Endothelial cell of umbilical vein (primary cell): ENCODE data around the gene CCDC15. TPM values are rescaled to one million over a fixed set of nuclear protein-coding genes. Genes with fewer than 3 reads are reported as not detected.

ENCODE experiments used
- BruUV-seq: library from RNA; stranded (reverse); fragments of 400-500 nt; replicated peaks from 2 replicates; lab custom pipeline; 2021; lab: Mats Ljungman, UMichigan
- CTCF ChIA-PET: fragments of 300-600, 350-600 bp; sonication (Branson Sonifier 250); formaldehyde crosslinking; loops from one replicate; lab custom pipeline; 2021; ENCODE audit warnings: antibody characterized with exemption, inconsistent platforms; lab: Charles Lee
- POLR2A ChIA-PET: fragments of 300-600, 350-600 bp; sonication (Branson Sonifier 250); formaldehyde crosslinking; loops from one replicate; lab custom pipeline; 2021; ENCODE audit warnings: antibody characterized with exemption, inconsistent platforms; lab: Charles Lee
- DNase-seq: peaks from one replicate; pipeline ENCODE4 v3.0.0-alpha.2; 2011; ENCODE audit warnings: low read depth, low spot score
- FAIRE-seq: peaks from 2 replicates; lab custom pipeline; 2011; peaks lifted over from hg19 to GRCh38; lab: Jason Lieb, UNC
- H2AFZ ChIP-seq: 2 replicates; pipeline ENCODE4 v1.6.0; 2012; ENCODE audit warnings: low read depth, low read length, control low read depth, inconsistent platforms
- H3K27ac ChIP-seq: 2 replicates; pipeline ENCODE4 v1.5.1; 2011; ENCODE audit warnings: low read depth, mild to moderate bottlenecking, control low read depth, low read length, moderate library complexity; ENCODE audit not compliant: insufficient read depth
- H3K27me3 ChIP-seq, 2 experiments: 2 replicates each; pipeline versions ENCODE4 v1.6.0 to v1.6.1; 2011; ENCODE audit warnings: low read length in 2 of 2, mixed read lengths in 1 of 2; ENCODE audit not compliant: control insufficient read depth in 2 of 2, insufficient read depth in 2 of 2
- H3K36me3 ChIP-seq, 2 experiments: 2 replicates in 1 of 2; 3 replicates in 1 of 2; pipeline ENCODE4 v1.5.1; 2011; ENCODE audit warnings: low read length in 2 of 2, mild to moderate bottlenecking in 1 of 2, moderate library complexity in 1 of 2; ENCODE audit not compliant: control insufficient read depth in 2 of 2, insufficient read depth in 2 of 2; ENCODE audit errors: extremely low read depth in 1 of 2
- H3K4me1 ChIP-seq: 3 replicates; pipeline ENCODE4 v1.5.1; 2011; ENCODE audit warnings: mild to moderate bottlenecking, low read length; ENCODE audit not compliant: control insufficient read depth, insufficient read depth; ENCODE audit errors: extremely low read depth
- H3K4me2 ChIP-seq: 2 replicates; pipeline ENCODE4 v1.6.1; 2011; ENCODE audit warnings: low read length, control low read depth, mixed read lengths; ENCODE audit not compliant: insufficient read depth
- H3K4me3 ChIP-seq, 3 experiments: fragments of 200-600 bp in 1 of 3; sonication (generic), shearing (Covaris generic) in 1 of 3; replicated peaks in 1 of 3; 2 replicates each; pipeline ENCODE4 v1.5.1; 2011 to 2016; ENCODE audit warnings: control low read depth in 3 of 3, low read length in 3 of 3, mild to moderate bottlenecking in 2 of 3, inconsistent platforms in 1 of 3, low read depth in 1 of 3, moderate library complexity in 1 of 3; ENCODE audit not compliant: insufficient read depth in 1 of 3
- H3K79me2 ChIP-seq: 2 replicates; pipeline ENCODE4 v1.6.0; 2012; ENCODE audit warnings: low read length, inconsistent platforms; ENCODE audit not compliant: control insufficient read depth, insufficient read depth
- H3K9ac ChIP-seq: replicated peaks from 2 replicates; pipeline ENCODE3; 2011; ENCODE audit warnings: low read length, control low read depth; ENCODE audit not compliant: insufficient read depth; ENCODE audit errors: extremely low read depth
- H3K9me1 ChIP-seq: replicated peaks from 3 replicates; pipeline ENCODE4 v1.6.0; 2011; ENCODE audit warnings: mild to moderate bottlenecking, low read length; ENCODE audit not compliant: control insufficient read depth, insufficient read depth; ENCODE audit errors: extremely low read depth
- H3K9me3 ChIP-seq: replicated peaks from 2 replicates; pipeline ENCODE4 v1.5.1; 2012; ENCODE audit warnings: low read length, inconsistent platforms; ENCODE audit not compliant: control insufficient read depth, insufficient read depth
- H4K20me1 ChIP-seq: replicated peaks from 2 replicates; pipeline ENCODE3; 2011; ENCODE audit warnings: mild to moderate bottlenecking, low read length; ENCODE audit not compliant: control insufficient read depth, insufficient read depth; ENCODE audit errors: extremely low read depth
- CTCF ChIP-seq, 2 donors: IDR thresholded peaks; 1 replicate in 1 of 2; 2 replicates in 1 of 2; pipeline ENCODE4 v1.5.1; 2011; ENCODE audit warnings: low read length in 2 of 2, mild to moderate bottlenecking in 2 of 2, moderate library complexity in 2 of 2, control low read depth in 1 of 2, inconsistent platforms in 1 of 2, low read depth in 1 of 2; ENCODE audit not compliant: insufficient read depth in 1 of 2; ENCODE audit errors: extremely low read depth in 1 of 2
- EZH2 ChIP-seq: IDR thresholded peaks from 2 replicates; pipeline ENCODE4 v1.6.1; 2012; ENCODE audit warnings: borderline replicate concordance, low read depth, mild to moderate bottlenecking, moderate library complexity, low read length, inconsistent platforms; ENCODE audit not compliant: severe bottlenecking
- FOS ChIP-seq: IDR thresholded peaks from 2 replicates; pipeline ENCODE4 v1.6.1; 2011; ENCODE audit warnings: mild to moderate bottlenecking, low read length, moderate library complexity, borderline replicate concordance; ENCODE audit not compliant: insufficient read depth
- GATA2 ChIP-seq: IDR thresholded peaks from 2 replicates; pipeline ENCODE4 v1.7.0; 2011; ENCODE audit warnings: low read depth, mild to moderate bottlenecking, moderate library complexity, mixed read lengths, low read length; ENCODE audit not compliant: insufficient read length, insufficient read depth
- JUN ChIP-seq: IDR thresholded peaks from 2 replicates; pipeline ENCODE4 v1.6.1; 2011; ENCODE audit warnings: borderline replicate concordance, low read depth; ENCODE audit not compliant: insufficient read length, insufficient read depth
- MAX ChIP-seq: IDR thresholded peaks from 2 replicates; pipeline ENCODE4 v1.6.1; 2011; ENCODE audit not compliant: insufficient read depth, insufficient read length
- MYC ChIP-seq: IDR thresholded peaks from one replicate; pipeline ENCODE4 v1.6.1; 2011; ENCODE audit warnings: mild to moderate bottlenecking, low read depth, low read length
- POLR2A ChIP-seq: IDR thresholded peaks from 2 replicates; pipeline ENCODE4 v1.6.1; 2012; ENCODE audit warnings: low read depth, mild to moderate bottlenecking, control low read depth, low read length
- POLR2AphosphoS5 ChIP-seq: IDR thresholded peaks from 2 replicates; pipeline ENCODE4 v1.6.1; 2012; ENCODE audit warnings: low read depth, mild to moderate bottlenecking, control low read depth, low read length, moderate library complexity; ENCODE audit not compliant: insufficient read depth
- dilution Hi-C: fragments of 300-500 bp; cut with MboI; formaldehyde crosslinking; loops from one replicate; pipeline ENCODE4 v1.15.0; 2019; ENCODE audit warnings: low sequenced_read_pairs; ENCODE audit not compliant: extremely low pct_ligation_motif_present
- intact Hi-C: fragments of 100-400 bp; cut with micrococcal nuclease; formaldehyde crosslinking; loops from one replicate; pipeline ENCODE4 v1.10.0; 2022
- polyA plus RNA-seq, 4 experiments: library from polyadenylated mRNA; depleted of rRNA in 3 of 4; stranded (reverse) in 3 of 4; unstranded in 1 of 4; fragments of >200 nt; gene quantifications; 2 replicates each; pipeline versions ENCODE4 v1.2.1 to v1.2.3, GENCODE V29; 2011 to 2012; ENCODE audit warnings: missing spikeins in 1 of 4
- total RNA-seq: library from RNA; stranded (reverse); gene quantifications from 2 replicates; pipeline ENCODE4 v1.2.3, GENCODE V29; 2021

CCDC15 gene
- total and polyA plus RNA-seq, 2 donors (not counting 3 experiments of a cell fraction or from before 2014, with no cell fraction given), result 0.75 to 3.8 TPM

GRCh38 chr11:124978316-124978715 is 24.3 kb downstream of the CCDC15 start:
- dilution Hi-C loops (no loop called here), intact Hi-C loops (no loop called here)
- no peaks in the 10 kb centered on the region for H3K27me3 ChIP-seq
- FAIRE-seq, result no peak
- H3K4me3 ChIP-seq, result no peak overlapping the region
- no peaks in the 10 kb centered on the region for H3K4me1 ChIP-seq
- no peak overlapping the region for H3K9ac ChIP-seq
- no peak overlapping the region for H3K4me2 ChIP-seq
- peaks cover 2% of the 10 kb centered on the region for H3K9me1 ChIP-seq
- ChIA-PET CTCF (no interaction called here), POLR2A (no interaction called here)
- TF ChIP-seq POLR2A, result no peak
- H4K20me1 ChIP-seq, result no peaks in the 10 kb centered on the region
- H3K36me3 ChIP-seq, result no peaks in the 10 kb centered on the region
- H2AFZ ChIP-seq, result no peak overlapping the region
- no peak overlapping the region for H3K27ac ChIP-seq
- H3K79me2 ChIP-seq, result no peaks in the 10 kb centered on the region
- no peaks in the 10 kb centered on the region for H3K9me3 ChIP-seq
- DNase-seq, result no peak
- BruUV-seq, result no TSS peak

- Histone ChIP-seq H3K27ac (no peak overlapping the region), H3K4me1 (no peaks in the 10 kb centered on the region), H3K4me2 (no peak overlapping the region), H3K9ac (no peak overlapping the region), H3K36me3 (no peaks in the 10 kb centered on the region), H4K20me1 (no peaks in the 10 kb centered on the region), H2AFZ (no peak overlapping the region), H3K79me2 (no peaks in the 10 kb centered on the region), H3K27me3 (no peaks in the 10 kb centered on the region), H3K9me1 (no peaks in the 10 kb centered on the region), H3K9me3 (no peaks in the 10 kb centered on the region), H3K4me3 (no peak overlapping the region)
- CTCF ChIA-PET, result no interaction called here
- DNase-seq (no peak), FAIRE-seq (no peak)
- POLR2A ChIA-PET, result no interaction called here
- intact Hi-C loops, result no loop called here
- dilution Hi-C loops, result no loop called here
- TF ChIP-seq GATA2 (no peak), FOS (no peak), POLR2AphosphoS5 (no peak), MYC (no peak), JUN (no peak), MAX (no peak), POLR2A (no peak), CTCF (IDR thresholded peaks at IDR 0.05; ENCODE audit: extremely low read depth in 1 of 2, insufficient read depth in 1 of 2, low read depth in 1 of 2, low read length in 2 of 2) (no peak), EZH2 (no peak)
- no TSS peak for BruUV-seq
These were observed 28.0 kb downstream of the CCDC15 start for GRCh38 chr11:124982043-124982442.
